Inflammatory macrophage (primary cell): ENCODE measurements around the gene MFNG.

Source experiments
- DNase-seq, 2 donors: peaks; one replicate each; pipeline ENCODE4 v3.0.0-alpha.2; 2020 to 2022

The MFNG gene

DNA sequence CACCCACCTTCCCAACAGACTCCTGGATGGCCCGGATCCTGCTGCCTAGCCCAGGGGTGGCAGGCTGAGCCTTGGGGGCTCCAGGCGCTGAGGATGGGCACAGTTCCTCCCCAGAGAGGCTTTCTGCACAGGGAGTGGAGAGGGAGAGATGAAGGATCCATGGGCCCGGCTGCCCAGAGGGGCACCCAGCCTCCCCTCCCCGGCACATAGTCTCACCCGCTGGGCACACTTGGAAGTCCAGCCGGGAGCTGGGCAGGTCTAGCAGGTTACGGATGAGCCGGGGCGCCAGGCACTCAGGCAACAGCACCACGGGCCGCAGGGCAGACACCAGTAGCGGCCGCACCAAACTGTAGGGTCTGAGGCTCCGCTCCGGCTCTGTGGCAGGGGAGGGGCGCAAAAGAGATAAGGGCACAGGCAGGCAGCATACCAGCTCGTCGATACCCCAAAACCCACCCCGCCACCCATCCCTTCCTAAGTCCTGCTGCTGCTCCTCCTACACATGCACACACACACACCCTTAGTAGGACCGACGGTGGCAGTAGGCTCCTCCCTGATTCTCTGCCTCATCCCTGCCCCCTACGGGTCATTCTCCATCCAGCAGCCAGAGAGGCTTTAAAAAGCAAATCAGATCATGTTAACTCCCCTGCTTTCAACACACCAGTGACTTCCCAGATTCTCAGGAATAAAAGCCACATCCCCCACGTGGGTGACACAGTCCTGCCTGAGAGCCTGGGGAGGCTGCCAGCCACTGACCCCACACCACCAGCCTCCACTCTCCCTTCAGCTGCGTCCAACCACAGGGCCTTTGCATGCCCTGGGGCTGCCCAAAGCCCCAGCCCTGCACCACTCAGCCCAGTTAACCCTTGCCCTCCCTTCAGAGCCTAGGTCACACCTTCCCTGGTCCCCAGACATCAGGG, 6.5 kb upstream of the MFNG start:
- peak; percentile 92 to 95 for DNase-seq

DNA sequence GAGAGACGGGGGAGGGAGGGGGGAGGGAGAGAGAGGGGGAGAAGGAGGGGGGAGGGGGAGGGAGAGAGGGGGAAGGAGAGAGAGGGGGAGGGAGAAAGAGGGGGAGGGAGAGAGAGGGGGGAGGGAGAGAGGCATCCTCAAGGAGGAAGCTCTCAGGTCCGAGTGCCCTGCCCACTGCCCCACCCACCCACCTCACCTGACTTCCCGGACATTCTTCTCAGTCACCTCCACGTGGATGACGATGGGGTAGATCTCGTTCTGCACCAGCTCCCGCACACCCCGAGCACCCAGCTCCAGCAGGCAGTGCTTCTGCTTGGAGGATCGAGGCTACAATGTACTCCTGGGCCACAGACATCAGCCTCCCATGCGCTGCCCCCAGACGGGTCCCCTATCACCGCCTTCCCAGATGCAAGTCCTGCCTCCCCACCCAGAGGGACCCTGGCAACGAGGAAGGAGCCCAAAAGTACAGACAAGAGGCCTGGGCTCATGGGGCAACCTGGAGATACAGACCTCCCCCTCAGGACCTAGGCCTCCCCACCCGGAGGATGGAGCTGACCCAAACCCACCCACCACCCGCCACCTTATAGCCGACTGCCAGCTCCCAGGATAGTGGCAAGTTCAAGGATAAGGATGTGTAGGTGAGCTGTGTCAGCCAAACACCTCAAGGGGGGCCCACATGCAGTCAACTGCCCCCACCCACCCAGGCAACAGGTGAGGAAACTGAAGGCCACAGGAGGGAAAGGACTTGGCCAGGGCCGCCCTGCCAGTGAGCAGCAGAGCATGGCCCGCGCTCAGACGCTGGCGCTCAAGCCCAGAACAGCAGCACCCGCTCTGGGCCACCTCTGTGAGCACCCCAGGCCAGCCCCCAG, 5.6 kb upstream of the MFNG start:
- DNase-seq, result no peak

DNA sequence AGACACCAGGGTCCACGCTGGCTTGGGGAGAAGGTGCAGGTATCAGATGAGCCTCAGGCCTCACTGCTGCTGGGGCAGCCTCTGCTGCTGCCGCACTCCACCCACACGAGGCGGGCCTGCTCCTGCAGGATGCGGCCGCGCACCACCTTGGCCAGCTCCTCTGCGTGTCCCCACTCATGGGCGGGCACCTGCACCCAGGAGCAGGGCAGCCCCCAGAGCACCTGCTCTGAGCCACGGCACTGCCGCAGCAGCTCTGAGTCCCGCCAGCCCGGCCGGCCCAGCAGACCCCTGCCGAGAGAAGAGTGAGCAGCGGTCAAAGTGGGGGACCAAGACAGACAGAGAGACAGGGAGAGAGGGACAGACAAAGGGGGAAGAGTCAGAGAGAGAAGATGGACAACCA, 4.9 kb upstream of the MFNG start:
- no peak for DNase-seq

DNA sequence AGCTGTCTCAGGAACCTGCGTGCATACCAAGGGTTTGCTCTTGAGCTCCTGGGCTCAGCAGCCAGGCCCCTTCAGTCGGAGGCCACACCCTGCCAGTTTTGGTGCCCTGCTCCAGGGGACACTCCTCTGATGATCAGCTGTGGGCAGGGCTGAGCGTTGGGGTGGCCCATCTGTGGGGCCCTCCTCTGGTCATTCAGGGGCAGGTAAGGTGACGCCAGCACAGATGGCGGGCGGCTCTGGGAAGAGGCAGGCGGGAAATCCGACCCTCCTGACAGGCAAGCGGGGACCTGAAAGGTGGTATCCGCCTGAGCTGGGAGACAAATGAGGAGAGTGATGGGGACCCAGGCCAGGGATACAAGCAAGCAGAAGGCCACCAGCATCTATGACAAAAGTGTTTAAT, 3.8 kb upstream of the MFNG start:
- DNase-seq, result no peak

DNA sequence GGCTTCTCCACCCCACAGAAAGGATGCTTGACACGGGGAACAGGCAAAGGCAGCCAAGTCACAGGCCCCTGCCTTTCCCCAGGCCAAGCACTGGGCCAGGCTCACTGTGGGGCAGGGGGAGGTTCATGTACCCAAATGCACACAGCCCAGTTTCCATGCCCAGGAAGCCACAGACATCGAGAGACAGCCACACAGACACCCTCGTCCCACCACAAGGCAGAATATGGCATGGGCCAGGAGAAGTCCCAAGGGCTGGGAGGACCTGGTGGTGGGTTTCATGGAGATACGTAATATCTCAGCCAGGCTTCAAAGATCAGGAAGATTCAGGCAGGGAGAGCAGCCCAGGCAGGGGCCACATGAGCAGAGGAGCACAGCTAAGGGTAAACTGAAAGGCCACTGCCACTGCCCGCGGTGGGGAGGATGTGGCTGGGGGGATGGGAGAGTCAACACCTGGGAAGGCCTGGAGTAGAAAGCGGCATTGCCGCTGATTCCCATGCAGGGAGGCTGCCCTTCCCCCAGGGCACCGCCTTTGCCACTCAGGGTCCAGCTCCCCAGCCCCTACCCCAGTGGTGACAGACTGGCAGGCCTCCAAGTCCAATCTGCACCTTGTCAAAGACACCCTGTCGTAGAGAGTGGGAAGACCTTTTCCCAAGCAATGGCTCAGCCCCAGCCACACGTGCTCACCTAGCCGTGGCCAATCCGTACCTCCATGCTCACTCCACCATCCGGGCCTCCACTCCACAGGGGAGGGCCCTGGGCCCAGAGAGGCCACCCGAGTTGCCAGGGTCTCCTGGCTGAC, 2.4 kb upstream of the MFNG start:
- no peak for DNase-seq

DNA sequence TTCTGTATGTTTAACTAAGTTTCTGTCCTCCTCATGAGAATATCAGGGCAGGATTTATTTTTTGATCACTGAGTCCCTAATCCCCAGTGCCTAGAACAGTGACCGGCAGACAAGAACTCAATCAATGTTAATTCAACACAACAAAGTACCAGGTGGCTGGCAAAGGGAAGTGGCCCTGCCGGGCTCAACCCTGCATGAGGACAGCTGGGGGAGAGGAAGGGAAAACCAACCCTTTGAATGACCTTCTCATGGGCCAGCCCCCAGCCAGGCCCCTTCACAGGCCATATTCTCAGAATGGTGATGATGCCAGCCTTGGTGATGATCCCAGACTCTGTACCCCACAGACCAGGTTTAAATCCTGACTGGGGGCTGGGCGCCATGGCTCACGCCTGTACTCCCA, 1.4 kb upstream of the MFNG start:
- no peak for DNase-seq

DNA sequence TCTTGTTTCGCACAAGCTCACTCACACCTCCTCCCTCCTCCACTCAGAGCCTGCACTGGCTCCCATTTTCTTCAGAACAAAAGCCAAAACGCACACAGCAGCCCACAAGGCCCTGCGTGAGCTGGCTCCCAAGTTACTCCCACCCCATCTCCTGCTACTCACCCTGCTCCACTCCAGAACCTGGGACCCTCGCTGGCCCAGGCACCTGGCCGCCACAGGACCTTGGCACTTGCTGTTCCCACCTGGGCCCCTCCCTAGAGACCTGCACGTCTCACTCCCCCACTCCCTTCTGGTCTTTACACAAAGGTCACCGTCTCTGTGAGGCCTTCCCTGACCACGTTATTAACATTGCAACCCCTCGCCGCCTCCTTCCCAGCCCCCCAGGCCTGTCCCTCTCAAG, 945 bp upstream of the MFNG start:
- DNase-seq, result no peak

DNA sequence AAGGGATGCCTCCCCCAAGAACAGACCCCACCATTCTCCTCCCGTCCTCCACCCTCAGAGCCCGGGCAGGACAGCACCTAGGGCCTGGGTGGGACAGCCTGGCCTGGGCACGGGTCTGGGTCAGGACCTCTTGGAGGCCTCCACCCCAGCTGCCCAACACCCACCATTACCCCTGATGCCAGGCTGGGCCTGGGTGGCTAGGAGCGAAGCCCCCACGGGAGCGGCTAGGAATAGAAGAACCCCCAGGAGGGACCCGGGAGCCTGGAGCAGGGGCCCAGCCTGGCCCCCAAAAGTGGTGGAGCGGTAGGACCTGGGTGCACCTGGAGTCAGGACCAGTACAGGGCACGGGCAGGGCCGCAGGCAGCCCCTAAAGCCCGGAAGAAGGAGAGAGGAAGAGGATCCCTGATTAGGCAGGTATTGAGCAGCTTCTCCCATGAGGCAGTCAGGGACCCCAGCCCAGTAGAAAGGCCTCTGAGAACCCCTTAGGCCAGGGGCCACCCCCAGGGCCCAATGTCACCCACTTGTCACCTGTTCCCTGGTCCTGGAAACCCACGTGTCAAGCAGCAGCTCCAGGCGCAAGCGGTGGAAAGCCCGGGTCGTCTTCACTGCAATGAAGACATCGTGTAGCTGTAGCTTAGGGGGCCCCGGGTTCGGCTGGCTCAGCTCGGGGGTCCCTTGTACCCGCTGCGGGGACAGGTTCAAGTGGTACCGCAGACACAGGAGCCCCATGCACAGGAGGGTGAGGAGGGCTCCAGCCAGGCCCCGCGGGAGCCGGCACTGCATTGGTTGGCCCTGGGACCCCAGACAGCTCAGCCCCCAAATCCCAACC, 575 bp downstream of the MFNG start:
- DNase-seq, result no peak

DNA sequence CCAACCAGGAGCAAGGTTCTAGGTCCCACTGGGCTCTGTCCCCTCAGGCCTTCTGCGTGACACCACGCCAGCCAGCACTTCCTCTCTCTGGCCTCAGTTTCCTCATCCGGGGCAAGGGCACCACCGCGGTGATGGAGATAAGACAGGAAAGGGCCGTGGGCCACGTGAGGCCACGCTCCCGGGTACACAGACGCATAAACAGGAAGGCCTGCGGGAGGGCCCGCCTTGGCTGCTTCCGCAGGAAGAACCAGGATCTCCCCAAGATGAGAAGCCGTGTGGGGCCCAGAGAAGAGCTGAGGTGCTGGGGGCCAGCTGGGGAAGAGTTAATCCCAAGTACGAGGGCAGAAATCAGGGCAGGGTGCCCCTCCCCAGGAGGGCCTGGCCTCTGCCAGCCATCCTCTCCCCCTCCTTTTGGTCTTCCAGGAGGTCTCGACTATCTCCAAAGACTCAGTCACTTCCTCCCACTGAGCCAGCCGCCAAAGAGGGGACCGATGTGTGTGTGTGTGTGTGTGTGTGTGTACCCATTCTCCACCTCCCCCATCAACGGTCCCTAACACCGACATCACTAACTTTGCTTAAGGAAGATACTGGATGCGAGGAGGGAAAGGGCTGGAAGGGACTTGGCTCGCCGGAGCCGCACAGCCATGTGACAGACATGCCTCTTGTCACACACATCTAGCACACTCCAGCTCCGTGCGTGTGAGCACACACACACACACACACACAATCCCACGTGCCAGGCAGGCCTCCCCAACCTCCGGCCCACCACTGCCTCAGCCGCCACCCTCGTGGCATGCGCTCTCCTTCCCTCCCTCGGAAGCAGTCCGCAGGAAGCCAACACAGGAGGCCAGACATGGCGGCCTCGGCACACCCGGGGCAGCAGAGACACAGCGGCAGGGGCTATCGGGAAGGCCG, 1.4 kb downstream of the MFNG start:
- peak; percentile 89 to 94 for DNase-seq

DNA sequence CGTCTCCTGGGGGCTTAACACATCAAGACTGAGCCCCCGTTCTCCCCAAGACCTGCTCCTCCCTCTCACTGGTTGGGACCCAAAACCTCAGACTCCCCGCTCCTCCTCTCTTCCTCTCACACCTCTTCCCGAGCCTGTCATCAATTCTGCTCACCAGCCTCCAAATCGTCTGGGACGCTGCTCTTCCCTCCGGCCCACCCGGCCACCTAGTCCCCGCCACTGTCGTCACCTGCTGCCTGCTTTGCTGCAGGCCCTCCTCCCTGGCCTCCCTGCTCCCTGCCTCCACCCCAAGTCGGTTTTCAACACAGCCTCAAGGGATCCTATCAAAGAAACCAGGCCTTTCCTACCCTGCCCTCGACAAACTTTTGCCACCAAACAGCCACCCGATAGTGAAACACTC, 3.1 kb downstream of the MFNG start:
- DNase-seq, result no peak

DNA sequence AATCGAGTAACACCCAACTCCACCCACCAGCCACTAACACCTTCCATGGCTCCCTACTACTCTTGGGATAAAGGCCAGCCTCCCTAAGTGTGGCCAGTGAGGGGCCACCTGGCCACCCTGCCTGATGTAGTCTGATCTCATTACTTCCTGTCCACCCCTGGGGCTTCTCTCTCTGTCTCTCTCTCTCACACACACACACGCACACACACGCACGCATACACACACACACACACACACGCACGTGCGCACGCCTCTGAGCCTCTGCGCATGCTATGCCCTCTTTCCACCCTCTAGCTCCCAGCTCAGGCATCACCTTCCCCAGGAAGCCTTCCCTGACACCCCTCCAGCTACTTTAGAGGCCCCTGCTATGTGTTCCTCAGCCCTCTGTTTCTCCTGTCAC, 3.9 kb downstream of the MFNG start:
- no peak for DNase-seq

DNA sequence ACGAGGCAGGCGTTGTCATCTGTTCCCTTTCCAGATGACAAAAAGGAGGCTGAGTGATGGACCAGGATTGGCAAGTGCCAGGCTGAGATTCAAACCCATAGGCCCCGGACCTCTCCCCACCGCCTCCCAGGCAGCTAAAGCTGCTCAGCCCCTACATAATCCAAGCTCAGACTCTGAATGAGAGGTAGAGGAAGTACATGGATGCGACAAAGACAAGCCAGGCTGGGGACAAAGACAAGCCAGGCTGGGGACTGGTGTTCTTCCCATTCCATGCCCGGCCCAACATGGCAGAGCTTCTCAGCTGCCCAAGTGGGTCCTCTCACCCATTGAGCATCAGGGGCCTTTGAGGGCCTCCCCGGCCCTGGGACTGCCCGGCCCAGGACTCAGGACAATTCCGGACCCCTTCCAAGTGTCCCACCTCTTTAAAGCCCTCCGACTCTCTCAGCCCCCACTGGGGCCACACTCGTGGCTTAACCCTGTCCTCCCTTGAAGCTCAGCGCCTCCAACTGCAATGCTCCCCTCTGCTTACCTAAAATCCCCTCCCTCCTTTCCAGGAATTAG, 4.8 kb downstream of the MFNG start:
- no peak for DNase-seq

DNA sequence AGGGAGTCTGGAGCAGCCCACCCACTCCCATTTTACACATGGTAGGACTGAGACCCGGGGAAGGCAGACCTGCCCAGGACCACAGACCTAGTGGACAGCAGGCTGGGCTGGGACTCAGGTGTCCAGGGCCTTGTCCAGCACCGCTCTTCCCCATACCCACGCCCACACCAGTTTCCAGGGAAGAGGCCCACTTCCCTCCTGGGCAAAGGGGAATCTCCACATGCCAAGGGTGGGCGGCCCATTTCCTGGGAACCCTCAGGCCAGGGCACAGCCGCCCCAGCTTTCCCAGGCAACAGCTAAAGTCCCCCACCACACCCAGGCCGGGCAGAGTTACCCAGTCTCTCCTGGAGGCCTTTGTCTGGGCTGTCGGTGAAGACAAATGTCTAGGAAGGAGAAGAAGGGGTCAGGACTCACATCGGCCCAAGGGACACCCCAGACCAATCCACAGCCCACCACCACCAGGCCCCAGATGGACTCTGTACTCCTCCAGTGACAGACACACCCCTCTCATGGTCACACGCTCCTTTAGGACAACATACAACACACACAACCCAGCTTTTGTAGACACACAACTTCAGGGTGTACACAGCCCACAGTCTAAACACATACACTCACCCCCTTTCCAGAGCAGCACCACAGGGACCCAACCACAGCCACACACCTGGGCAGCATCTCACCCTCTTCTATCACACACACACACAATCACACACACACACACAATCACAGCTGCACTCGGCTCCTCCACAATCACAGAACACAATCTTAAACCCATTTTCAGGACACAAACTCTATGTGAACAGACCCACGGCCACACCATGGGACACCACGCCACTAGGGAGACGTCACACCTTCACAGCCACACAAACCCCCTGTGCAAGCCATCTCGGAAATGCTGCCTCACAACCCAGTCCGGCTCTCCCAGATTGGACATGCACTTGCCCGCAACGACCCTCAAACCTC, 5.5 kb downstream of the MFNG start:
- peak in 1 of 2 donors; percentile 19 for DNase-seq

DNA sequence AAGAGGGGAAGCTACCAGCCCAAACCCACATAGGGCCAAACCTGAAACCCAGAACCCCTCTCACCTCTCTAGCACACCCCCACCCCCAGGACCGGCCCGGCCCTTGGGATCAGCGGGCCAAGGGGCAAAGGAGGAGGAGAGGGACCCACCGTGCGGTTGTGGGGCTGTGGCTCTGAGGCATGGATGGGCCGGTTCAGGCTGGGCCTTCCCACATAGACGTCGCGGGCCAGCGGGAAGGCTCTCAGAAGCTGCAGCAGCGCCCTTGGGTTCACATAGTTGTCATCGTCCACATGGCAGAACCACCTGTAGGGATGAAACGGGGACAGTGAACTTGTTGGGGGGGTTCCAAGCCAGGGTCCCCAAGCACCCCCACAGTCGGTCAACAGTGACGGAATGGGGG, 7.0 kb downstream of the MFNG start:
- DNase-seq, result no peak

DNA sequence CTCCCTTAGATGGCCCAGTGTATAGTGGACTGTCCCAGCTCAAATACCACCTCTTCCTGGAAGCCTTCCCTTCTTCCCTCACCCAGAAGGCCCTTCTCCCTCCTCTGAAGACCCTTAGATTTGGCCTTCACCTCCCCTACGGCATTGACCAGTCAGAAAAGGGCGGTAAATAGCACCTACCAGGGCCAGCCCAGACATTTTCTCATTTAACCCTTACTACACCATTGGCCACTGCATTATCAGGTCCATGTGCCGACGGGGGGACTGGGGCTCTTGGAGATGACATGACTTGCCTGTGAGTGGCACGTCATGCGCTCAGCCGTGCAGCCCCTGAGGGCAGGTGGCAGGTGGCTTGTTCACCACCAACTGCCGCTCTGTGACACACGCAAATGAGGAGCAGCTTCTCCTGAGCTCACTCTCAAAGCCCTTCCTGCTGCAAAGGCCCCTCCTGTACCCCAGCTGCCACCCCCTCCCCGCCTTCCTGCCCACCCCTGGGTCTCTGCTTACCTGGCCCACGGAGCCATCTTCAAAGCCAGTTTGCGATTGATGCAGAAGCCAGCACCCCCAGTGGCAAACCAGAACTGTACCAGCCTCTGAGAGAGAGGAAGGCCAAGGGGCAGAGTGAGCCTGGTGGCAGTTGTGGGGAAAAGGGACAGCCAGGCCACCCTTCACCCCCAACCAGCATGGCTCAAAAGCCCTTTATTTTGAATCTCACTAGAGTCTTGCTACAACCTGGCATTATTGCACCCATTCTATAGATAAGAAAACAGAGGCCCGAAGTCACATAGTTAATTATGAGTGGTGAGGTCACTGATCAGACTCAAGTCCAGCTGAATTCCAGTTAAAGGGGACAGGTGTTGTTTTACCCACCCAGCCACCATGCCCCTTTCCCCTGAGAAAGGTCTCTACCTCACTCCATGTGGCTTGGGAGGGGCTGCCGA, 9.5 kb downstream of the MFNG start:
- no peak for DNase-seq

DNA sequence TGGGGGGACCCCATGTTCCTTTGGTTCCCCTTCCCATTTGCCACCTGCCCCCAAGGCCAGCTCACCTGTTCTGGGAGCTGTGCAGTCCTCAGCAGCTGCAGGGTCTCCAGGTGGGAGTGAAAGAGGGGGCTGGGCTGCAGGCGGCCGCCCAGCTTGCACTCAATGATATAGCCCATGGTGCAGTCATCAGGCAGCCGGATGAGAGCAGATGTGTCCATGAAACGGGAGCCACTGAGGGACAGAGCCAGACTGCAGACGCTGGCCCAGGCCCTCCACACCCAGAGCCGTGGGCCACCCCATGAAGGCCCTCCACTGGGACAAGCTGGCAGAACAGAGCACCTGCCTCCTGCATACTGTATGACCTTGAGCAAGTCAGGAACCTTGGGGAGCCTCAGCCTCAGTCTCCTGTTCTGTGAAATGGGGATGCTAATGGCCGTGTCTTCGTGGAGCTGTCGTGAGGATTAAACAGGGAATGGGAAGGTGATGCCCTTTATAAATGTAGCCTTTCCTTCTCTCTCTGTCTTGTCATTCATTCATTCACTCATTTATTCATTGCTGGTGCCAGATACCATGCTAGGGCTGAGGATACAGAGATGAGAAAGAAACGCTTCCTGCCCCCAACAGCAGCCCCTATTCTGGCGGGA, 11.6 kb downstream of the MFNG start:
- DNase-seq, result no peak

DNA sequence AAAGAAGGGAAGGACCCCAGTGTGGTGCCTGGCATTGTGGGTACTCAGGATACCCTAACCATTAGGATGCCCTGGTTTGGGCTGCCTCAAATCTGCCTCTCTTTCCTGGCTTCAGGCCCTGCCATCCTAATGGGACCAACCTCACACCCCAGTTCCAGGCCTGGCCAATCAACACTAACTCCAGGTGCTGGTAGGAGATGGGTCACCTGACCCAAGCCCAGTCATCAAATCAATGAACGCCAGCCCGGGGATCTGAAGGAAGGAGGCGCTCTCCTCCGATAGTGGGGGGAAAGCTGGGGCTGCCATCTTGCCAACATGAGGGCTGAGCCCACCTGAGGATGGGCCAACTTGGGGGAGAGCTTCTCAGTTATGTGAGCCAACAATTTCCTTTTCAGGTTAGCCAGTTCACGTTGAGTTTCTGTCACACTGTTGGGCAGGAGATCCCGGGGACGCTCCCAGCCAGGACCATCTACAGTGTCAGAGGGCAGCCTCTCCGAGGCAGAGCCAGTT, 12.7 kb downstream of the MFNG start:
- no peak for DNase-seq
